SU-DHL-6 (cell line): Measurements from ENCODE around the gene C10orf53.

ENCODE experiments used
- H2AFZ ChIP-seq: fragments of 200-600 bp; sonication (generic); 2 replicates; pipeline ENCODE4 v1.6.1; 2014; ENCODE audit warnings: low read depth, mild to moderate bottlenecking, moderate library complexity, mixed read lengths, antibody characterized with exemption, low read length; ENCODE audit not compliant: severe bottlenecking
- H3F3A ChIP-seq: fragments of 200-600 bp; shearing (Covaris generic); 2 replicates; pipeline ENCODE4 v1.6.0; 2016; ENCODE audit warnings: antibody characterized with exemption, mild to moderate bottlenecking; ENCODE audit not compliant: insufficient read depth
- H3K27ac ChIP-seq: fragments of 200-600 bp; sonication (generic); 2 replicates; pipeline ENCODE4 v1.5.1; 2016; ENCODE audit warnings: low read depth, mild to moderate bottlenecking, low read length, moderate library complexity, mixed read lengths
- H3K27me3 ChIP-seq: fragments of 200-600 bp; sonication (generic), shearing (Covaris generic); 2 replicates; pipeline ENCODE4 v1.6.0; 2014; ENCODE audit warnings: mild to moderate bottlenecking, low read length
- H3K36me3 ChIP-seq: fragments of 200-600 bp; sonication (generic); 2 replicates; pipeline ENCODE4 v1.6.1; 2014; ENCODE audit warnings: mild to moderate bottlenecking, low read length, mixed read lengths
- H3K4me2 ChIP-seq: fragments of 300-600, 200-600 bp; shearing (Covaris generic), sonication (generic); 2 replicates; pipeline ENCODE4 v1.6.0; 2014; ENCODE audit warnings: low read length, low read depth, mild to moderate bottlenecking; ENCODE audit not compliant: poor library complexity, severe bottlenecking
- H3K4me3 ChIP-seq: fragments of 200-600 bp; sonication (generic); 2 replicates; pipeline ENCODE4 v1.5.1; 2014; ENCODE audit warnings: antibody characterized with exemption, low read length, mild to moderate bottlenecking, mixed read lengths; ENCODE audit not compliant: insufficient read depth, poor library complexity, severe bottlenecking
- H3K79me2 ChIP-seq: fragments of 200-600 bp; sonication (generic); 2 replicates; pipeline ENCODE4 v1.6.1; 2014; ENCODE audit warnings: mild to moderate bottlenecking, low read length, moderate library complexity; ENCODE audit not compliant: insufficient read depth
- H3K9ac ChIP-seq: fragments of 200-600 bp; sonication (generic); 2 replicates; pipeline ENCODE4 v1.7.0; 2014; ENCODE audit warnings: mild to moderate bottlenecking, low read length
- H3K9me2 ChIP-seq: fragments of 200-600 bp; sonication (generic); replicated peaks from 2 replicates; pipeline ENCODE4 v1.6.1; 2014; ENCODE audit warnings: low read length; ENCODE audit not compliant: insufficient read depth
- H3K9me3 ChIP-seq: fragments of 200-600 bp; sonication (generic); 2 replicates; pipeline ENCODE4 v1.6.1; 2014; ENCODE audit warnings: low read length, mixed read lengths; ENCODE audit not compliant: insufficient read depth
- H4K20me1 ChIP-seq: fragments of 200-600 bp; sonication (generic); 2 replicates; pipeline ENCODE4 v1.6.1; 2014; ENCODE audit warnings: low read depth, mild to moderate bottlenecking, antibody characterized with exemption, low read length, moderate library complexity, mixed read lengths
- CTCF ChIP-seq: fragments of 200-600 bp; sonication (generic); IDR thresholded peaks from one replicate; pipeline ENCODE4 v1.5.1; 2017; ENCODE audit warnings: antibody characterized with exemption, mild to moderate bottlenecking, low read length, moderate library complexity; ENCODE audit not compliant: insufficient read depth, poor library complexity, severe bottlenecking
- EZH2phosphoT487 ChIP-seq: fragments of 200-600 bp; sonication (generic), shearing (Covaris generic); conservative IDR thresholded peaks from 2 replicates; pipeline ENCODE4 v1.6.1; 2018; ENCODE audit warnings: mild to moderate bottlenecking, antibody characterized with exemption, low read length, moderate library complexity, mixed read lengths

Gene C10orf53

GRCh38 chr10:49633327-49634068 is 46.0 kb upstream of the C10orf53 start:
- Histone ChIP-seq H4K20me1 (no peaks in the 10 kb centered on the region), H3K9me3 (no peaks in the 10 kb centered on the region), H3K27ac (no peak overlapping the region), H3K79me2 (no peaks in the 10 kb centered on the region), H2AFZ (no peak overlapping the region), H3K4me3 (no peak overlapping the region), H3K9me2 (no peaks in the 10 kb centered on the region), H3K9ac (no peak overlapping the region), H3K27me3 (no peaks in the 10 kb centered on the region), H3K36me3 (no peaks in the 10 kb centered on the region), H3K4me2 (no peak overlapping the region), H3F3A (no peaks in the 10 kb centered on the region)
- TF ChIP-seq CTCF (no peak), EZH2phosphoT487 (no peak)

- Histone ChIP-seq H3F3A (no peaks in the 10 kb centered on the region), H3K4me2 (no peak overlapping the region), H3K27ac (no peak overlapping the region), H3K4me3 (no peak overlapping the region), H3K9ac (no peak overlapping the region), H3K79me2 (no peaks in the 10 kb centered on the region), H3K9me3 (no peaks in the 10 kb centered on the region), H2AFZ (no peak overlapping the region), H3K9me2 (no peaks in the 10 kb centered on the region), H4K20me1 (no peaks in the 10 kb centered on the region), H3K27me3 (no peaks in the 10 kb centered on the region), H3K36me3 (no peaks in the 10 kb centered on the region)
- TF ChIP-seq CTCF (no peak), EZH2phosphoT487 (no peak)
These were observed 45.3 kb upstream of the C10orf53 start for GRCh38 chr10:49634069-49634660.

- Histone ChIP-seq H3K9me2 (no peaks in the 10 kb centered on the region), H3K4me3 (no peak overlapping the region), H3K27me3 (no peaks in the 10 kb centered on the region), H4K20me1 (no peaks in the 10 kb centered on the region), H3K9ac (no peak overlapping the region), H3F3A (no peaks in the 10 kb centered on the region), H3K9me3 (no peaks in the 10 kb centered on the region), H3K36me3 (no peaks in the 10 kb centered on the region), H2AFZ (no peak overlapping the region), H3K27ac (no peak overlapping the region), H3K4me2 (no peak overlapping the region), H3K79me2 (no peaks in the 10 kb centered on the region)
- TF ChIP-seq EZH2phosphoT487 (no peak), CTCF (no peak)
These were observed 37.1 kb upstream of the C10orf53 start for GRCh38 chr10:49642311-49642710.
